ENCODE data around the gene ZBTB34. TPM values are rescaled to one million over a fixed set of nuclear protein-coding genes. Genes with fewer than 3 reads are reported as not detected.

ZBTB34 gene
- total RNA-seq, 1 donor from 2014 or later: 11.6 TPM

- peak; percentile 32 for DNase-seq
These were observed 17.3 kb upstream of the ZBTB34 start for GRCh38 chr9:126842977-126843799.

- peak; percentile 57 for DNase-seq
These were observed 16.4 kb upstream of the ZBTB34 start for GRCh38 chr9:126844085-126844484.

GRCh38 chr9:126847051-126847450, 13.4 kb upstream of the ZBTB34 start:
- no peak for DNase-seq

GRCh38 chr9:126849591-126850225, 10.7 kb upstream of the ZBTB34 start:
- no peak for DNase-seq

GRCh38 chr9:126851286-126851880, 9.1 kb upstream of the ZBTB34 start:
- no peak for DNase-seq

- no peak for DNase-seq
These were observed 8.3 kb upstream of the ZBTB34 start for GRCh38 chr9:126852086-126852688.

- DNase-seq: no peak
These were observed 6.8 kb upstream of the ZBTB34 start for GRCh38 chr9:126853667-126854066.

- DNase-seq: peak; percentile 18
These were observed 5.7 kb upstream of the ZBTB34 start for GRCh38 chr9:126854734-126855133.

GRCh38 chr9:126856326-126856877, 4.0 kb upstream of the ZBTB34 start:
- DNase-seq: no peak

GRCh38 chr9:126857261-126857960, 3.0 kb upstream of the ZBTB34 start:
- no peak for DNase-seq

GRCh38 chr9:126859111-126859510, 1.3 kb upstream of the ZBTB34 start:
- DNase-seq: no peak

GRCh38 chr9:126860757-126861466, 473 bp downstream of the ZBTB34 start:
- DNase-seq: peak; percentile 55

GRCh38 chr9:126861707-126862103, 1.3 kb downstream of the ZBTB34 start:
- DNase-seq: peak; percentile 27

GRCh38 chr9:126862104-126862761, 1.8 kb downstream of the ZBTB34 start:
- no peak for DNase-seq

GRCh38 chr9:126864771-126865170, 4.3 kb downstream of the ZBTB34 start:
- no peak for DNase-seq

- DNase-seq: no peak
These were observed 8.9 kb downstream of the ZBTB34 start for GRCh38 chr9:126869368-126869767.

GRCh38 chr9:126872516-126872915, 12.1 kb downstream of the ZBTB34 start:
- DNase-seq: no peak

GRCh38 chr9:126874546-126875314, 14.3 kb downstream of the ZBTB34 start:
- DNase-seq: no peak

- no peak for DNase-seq
These were observed 15.5 kb downstream of the ZBTB34 start for GRCh38 chr9:126875756-126876510.

GRCh38 chr9:126876531-126876930, 16.1 kb downstream of the ZBTB34 start:
- DNase-seq: no peak
